Measurements from ENCODE around the gene ADK.

The ADK gene

DNA sequence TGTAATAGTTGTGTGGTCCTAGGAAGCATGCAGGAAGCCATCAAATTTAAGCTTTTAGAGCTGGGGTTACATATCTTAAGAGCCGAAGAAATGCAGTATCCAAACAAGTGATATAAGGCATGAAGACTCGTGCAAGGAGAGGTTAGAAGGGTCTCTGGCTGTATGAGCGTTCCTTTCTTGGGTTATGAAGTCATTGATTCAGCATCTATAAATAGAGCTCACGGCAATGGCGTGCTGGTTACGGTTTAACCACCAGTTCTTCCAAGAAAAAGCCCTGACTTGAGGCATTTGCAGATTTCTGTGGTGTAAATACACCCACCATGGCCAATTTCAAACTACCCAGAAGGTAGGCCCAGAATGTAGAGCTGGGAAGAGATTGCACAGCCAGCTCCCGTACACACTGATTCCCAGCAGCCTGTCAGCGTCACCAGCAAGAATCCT lies 603.4 kb downstream of the ADK start:
- DNase-seq = no peak

GRCh38 chr10:74755273-74755672 lies 604.3 kb downstream of the ADK start:
- DNase-seq = no peak
